Cerebellar cortex (tissue), 1 donor: ENCODE data around the gene RAC2.
"Not testable (repeated sequence)": the region's sequence is repeated elsewhere in the genome, so short reads cannot be mapped to it uniquely, and the experiment has no call there.

Experiments used
- DNase-seq: peaks from one replicate; pipeline ENCODE4 v3.0.0-alpha.2; 2015; ENCODE audit warnings: low spot score

The RAC2 gene

DNA sequence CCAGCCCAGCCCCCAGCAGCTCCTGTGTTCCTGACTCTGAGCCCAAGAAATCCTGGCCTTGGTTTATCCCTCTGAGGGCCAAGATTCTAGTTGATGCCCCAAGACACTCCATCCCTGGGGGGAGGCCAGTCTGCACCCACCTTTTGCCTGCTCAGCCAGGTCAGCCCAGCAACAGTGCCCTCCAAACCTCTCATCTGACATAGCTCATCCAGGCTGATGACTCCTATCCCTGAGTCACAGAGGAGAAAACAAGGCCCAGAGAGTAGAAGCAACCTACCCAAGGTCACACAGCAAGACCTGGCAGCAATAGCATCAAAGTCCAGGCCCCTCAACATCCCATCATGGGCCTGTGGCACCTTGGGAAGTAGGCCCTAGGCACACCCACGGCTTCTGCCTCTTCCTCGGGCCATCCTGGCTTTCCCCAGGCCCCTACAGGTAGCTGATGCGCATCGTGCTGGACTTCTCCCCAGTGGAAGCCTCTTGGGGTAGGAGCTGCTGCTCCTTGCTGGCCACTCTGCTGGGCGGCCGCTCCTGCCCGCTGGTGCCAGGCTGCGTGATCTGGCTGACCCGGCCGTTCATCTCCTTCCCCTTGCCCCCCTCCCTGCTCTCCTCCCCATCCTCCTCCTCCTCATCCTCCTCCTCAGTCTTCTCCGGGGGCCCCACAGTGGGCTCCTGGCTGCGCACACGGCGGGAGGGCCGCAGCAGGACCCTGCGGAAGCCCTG, 37.8 kb downstream of the RAC2 start:
- DNase-seq: no peak

DNA sequence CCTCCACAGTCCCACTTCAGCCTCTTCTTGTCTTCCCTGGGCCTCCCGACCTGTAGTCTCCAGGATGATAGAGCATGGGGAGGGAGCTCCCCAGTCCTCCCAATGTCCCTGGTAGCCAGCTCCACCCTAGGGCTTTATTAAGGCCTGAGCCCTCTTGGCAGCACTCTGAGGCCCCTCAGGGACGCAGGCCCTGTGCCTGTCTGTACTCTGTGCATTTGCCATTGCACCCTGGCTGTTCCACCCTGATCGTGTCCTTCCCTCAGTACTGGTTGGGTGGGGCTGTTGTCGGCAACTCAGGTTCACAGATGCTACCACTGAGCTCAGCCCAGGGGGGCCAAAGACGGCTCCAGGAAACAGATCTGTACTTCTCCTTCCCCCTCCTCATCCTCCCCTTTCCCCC, 39.0 kb downstream of the RAC2 start:
- no peak for DNase-seq

GRCh38 chr22:37204045-37204655, 39.9 kb downstream of the RAC2 start:
- no peak for DNase-seq

- no peak for DNase-seq
Measured at GRCh38 chr22:37203354-37204044, 40.6 kb downstream of the RAC2 start.

GRCh38 chr22:37202716-37203115, 41.4 kb downstream of the RAC2 start:
- DNase-seq: no peak

DNA sequence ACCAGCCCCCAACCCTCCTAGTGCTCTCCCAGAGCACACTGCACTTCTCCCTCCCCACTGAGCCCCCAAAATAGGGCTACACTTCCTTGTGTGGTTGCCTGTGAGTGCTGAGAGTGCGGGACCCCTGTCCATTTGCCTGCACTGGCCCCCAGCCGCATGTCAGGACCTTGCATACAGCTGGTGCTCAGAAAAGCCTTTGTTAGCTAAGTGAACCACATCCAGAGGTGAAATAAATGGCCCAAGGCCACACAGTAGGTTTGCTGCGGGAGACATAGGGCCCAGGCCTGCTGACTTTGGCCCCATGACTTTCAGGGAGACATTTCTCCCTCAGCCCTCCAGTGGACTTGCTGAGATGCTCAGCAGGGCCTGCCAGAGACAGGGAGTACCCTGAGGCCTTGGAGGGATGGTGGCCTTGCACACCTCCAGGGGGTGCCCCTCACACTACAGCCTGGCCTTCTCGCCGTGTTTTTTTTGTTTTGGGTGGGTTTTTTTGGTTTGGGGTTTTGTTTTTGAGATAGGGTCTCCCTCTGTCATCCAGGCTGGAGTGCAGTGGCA, 42.0 kb downstream of the RAC2 start:
- no peak for DNase-seq

- not testable (repeated sequence) for DNase-seq
Measured at GRCh38 chr22:37201443-37201820, 42.6 kb downstream of the RAC2 start.

DNA sequence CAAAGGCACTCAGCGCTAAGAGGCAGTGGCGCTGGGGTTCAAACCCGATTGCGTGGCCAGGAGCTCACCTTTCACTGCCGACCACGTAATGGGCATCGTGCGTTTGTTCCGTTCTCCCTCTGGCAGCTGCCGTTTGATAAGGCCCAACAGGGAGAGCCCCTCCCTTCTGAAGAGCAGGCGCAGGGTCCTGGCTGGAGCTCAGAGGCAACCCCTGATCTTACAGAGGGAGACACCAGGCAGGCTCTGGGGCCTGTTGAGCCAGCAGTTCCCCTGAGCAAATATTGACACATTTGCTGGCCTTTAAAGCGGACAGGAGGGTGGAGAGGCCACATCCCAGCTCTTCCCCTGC, 44.3 kb downstream of the RAC2 start:
- DNase-seq: no peak

- DNase-seq: peak; percentile 95
Measured at GRCh38 chr22:37199103-37199759, 44.8 kb downstream of the RAC2 start.

DNA sequence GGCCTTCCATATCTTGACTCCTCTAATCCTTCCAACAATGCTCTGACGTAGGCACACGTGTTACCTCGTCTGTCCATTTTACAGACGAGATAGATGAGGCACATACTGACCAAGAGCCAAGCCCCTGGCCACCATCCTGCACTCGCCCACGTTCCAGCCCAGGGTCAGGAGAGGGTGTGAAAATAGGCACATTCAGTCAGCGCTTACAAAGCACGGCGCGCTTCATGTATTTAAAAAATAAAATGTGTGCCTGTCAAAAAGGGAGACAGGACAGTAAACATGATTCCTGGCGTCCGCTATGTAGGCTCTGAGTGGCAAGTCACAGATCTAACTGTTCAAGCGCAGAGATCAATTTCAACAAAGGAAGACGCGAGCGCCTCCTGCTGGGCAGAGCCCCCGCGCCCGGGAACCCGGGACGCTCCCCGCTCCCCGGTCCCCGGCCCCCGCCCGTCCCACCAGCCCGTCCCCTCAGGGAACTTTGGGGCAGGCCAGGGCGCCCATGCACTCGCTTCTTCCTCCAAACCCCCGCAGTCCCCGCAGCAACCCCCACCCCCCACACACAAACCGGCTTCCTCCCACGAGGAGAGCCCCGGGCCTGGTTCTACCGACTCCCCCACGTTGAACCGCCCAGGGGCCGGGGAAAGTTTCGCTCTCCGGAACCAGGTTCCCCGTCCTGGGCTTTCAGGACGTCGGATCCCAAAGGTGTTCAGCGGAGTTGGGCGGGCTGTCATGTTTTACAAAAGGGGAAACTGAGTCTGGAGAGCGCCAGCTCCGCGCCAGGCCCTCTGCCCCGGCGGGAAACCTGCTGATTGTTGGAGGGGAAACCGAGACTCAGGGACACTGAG, 45.6 kb downstream of the RAC2 start:
- DNase-seq: peak; percentile 64

DNA sequence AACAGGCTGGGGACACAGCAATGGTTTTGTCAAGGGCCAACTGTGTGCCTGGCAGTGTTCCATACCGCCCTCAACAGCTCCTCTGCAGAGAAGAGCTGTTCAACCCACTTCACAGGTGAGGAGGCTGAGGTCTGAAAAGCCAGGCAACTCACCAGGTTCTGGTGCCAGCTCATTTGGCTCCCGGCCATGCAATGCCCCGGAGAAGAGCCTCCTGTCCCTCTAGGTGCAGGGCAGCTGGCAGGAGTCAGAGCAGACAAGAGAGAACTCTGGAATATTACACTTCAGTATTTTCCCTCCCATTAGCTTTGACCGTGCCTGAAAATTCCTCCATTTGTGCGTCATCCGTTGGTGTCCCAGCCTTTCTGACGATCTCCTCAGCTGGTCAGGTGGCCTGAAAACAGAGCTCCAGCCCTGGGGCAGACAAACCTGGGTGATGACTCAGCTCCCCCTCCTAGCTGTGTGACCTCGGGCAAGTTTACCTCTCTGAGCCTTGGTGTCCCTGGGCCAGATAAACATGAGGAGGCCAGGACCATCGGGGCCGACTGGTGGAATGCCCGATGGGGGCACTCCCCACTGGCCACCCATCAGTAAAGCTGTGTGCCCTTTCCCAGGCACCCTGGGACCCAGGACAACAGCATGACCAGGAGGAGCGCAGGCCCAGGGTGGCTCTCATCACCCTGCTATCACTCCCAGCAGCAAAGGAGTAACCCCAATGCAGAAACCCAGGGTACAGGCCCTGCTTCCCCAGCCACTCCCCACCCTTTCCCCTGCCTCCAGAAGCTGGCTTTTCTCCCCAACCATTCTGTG, 46.4 kb downstream of the RAC2 start:
- DNase-seq: peak; percentile 61

- no peak for DNase-seq
Measured at GRCh38 chr22:37196539-37197450, 47.3 kb downstream of the RAC2 start.

- no peak for DNase-seq
Measured at GRCh38 chr22:37195921-37196320, 48.1 kb downstream of the RAC2 start.

DNA sequence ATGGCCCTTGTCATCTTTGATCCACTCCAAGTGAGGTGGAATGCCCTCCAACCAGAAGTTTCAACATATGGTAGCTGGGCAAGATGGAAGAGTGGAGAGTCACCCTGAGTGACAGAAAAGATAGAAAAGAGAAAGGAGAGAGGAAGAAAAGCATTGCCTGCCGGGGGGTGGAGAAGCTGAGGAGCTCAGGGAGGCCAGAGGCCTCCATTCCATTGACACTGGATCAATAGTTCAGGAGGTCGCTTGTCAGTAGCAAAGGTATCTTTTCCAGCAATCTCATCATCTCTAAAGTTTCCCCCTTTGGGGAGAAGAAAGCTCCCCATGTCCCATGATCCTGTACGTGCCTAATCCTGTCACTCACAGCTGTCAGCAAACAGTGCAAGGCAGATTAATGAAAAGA, 49.3 kb downstream of the RAC2 start:
- no peak for DNase-seq

DNA sequence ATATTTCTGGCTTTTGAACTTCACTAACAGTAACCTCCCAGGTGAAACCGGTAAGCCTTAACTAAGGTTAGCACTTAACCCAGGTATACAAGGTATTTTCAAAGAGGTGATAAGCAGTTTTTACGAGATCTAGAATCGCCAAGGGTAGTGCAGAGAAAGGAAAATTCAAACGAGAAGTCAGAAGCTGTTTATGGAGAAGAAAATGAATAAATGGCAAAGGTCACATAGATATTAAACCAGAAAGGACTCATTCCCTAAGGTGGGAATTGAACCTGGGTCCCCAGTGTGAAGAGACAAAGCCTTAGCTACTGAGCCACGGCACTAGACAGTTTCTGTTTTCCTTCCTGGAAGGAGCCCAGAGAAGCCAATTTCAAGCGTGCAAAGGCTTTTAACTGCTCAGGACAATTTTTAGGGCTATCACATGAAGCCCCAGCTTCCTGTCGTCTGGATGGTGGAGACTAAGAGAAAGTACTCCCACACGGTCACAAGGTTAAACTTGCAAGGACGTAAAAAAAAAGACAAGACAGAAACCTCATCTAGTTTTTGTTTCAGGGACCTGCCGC, 50.4 kb downstream of the RAC2 start:
- peak; percentile 70 for DNase-seq

- DNase-seq: no peak
Measured at GRCh38 chr22:37192741-37193140, 51.3 kb downstream of the RAC2 start.

DNA sequence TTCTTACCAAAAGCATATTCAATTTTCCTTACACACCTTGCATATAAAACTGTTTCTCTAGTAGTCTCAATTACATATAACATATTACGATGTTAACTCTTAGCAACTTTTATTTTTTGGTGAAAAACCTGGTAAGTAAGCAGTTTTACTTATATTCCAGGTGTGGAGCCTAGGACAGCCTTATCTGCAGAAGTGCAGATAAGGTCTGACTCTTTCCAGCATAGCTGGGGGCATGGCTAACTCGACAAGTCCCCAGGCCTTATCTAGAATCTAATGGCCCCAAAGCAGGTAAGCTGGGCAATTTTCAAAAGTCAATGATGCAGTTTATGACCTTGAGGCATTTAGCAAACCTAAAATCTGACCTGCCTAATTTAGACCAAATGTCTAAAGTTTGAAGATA, 51.9 kb downstream of the RAC2 start:
- no peak for DNase-seq

GRCh38 chr22:37190262-37190780, 53.7 kb downstream of the RAC2 start:
- no peak for DNase-seq

DNA sequence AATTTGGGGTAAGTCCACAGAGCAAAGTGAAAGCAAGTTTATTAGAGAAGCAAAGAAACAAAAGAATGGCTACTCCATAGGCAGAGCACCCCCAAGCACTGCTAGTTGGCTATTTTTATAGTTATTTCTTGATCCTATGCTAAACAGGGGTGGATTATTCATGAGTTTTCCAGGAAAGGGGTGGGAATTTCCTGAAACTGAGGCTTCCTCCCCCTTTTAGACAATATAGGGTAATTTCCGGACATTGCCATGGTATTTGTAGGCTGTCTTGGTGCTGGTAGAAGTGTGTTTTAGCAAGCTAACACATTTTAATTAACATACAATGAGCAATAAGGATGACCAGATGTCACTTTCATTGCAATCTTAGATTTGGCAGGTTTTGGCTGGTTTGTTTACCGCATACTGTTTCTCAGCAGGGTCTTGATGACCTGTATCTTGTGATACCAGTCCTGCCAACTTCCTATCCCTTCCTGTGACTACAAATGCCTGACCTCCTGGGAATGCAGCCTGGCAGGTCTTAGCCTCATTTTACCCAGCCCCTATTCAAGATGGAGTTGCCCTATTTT, 55.1 kb downstream of the RAC2 start:
- DNase-seq: peak; percentile 88
